ENCODE data around the gene APBB2.

APBB2 gene

GRCh38 chr4:40890764-40891163 is 323.6 kb downstream of the APBB2 start:
- Histone ChIP-seq H3K4me2 (no peak overlapping the region), H3K4me3 (IDR thresholded peaks at IDR 0.05; ENCODE audit: insufficient read depth, low read depth, low read length) (no peak overlapping the region), H3K79me2 (ENCODE audit: insufficient read depth, low read depth) (no peaks in the 10 kb centered on the region), H3K4me1 (ENCODE audit: low read depth, poor library complexity, severe bottlenecking) (no peaks in the 10 kb centered on the region), H4K20me1 (ENCODE audit: insufficient read depth) (no peaks in the 10 kb centered on the region), H3K27me3 (ENCODE audit: insufficient read depth, low read depth) (no peaks in the 10 kb centered on the region), H3K9ac (no peak overlapping the region), H3K27ac (no peak overlapping the region), H3K36me3 (ENCODE audit: insufficient read depth) (no peaks in the 10 kb centered on the region), H2AFZ (ENCODE audit: low read depth) (no peak overlapping the region)
- no peak for TF ChIP-seq CTCF (conservative IDR thresholded peaks at IDR 0.05; ENCODE audit: low read depth, low read length)

- TF ChIP-seq CTCF (conservative IDR thresholded peaks at IDR 0.05; ENCODE audit: low read depth, low read length), result no peak
- H3K4me2 ChIP-seq, result no peak overlapping the region
- no peaks in the 10 kb centered on the region for H3K27me3 ChIP-seq (ENCODE audit: insufficient read depth, low read depth)
- no peak overlapping the region for H3K27ac ChIP-seq
- H3K36me3 ChIP-seq (ENCODE audit: insufficient read depth), result no peaks in the 10 kb centered on the region
- no peaks in the 10 kb centered on the region for H3K4me1 ChIP-seq (ENCODE audit: low read depth, poor library complexity, severe bottlenecking)
- H2AFZ ChIP-seq (ENCODE audit: low read depth), result no peak overlapping the region
- H3K79me2 ChIP-seq (ENCODE audit: insufficient read depth, low read depth), result no peaks in the 10 kb centered on the region
- no peaks in the 10 kb centered on the region for H4K20me1 ChIP-seq (ENCODE audit: insufficient read depth)
- no peak overlapping the region for H3K4me3 ChIP-seq (IDR thresholded peaks at IDR 0.05; ENCODE audit: insufficient read depth, low read depth, low read length)
- H3K9ac ChIP-seq, result no peak overlapping the region
Measured at GRCh38 chr4:40890199-40890598, 324.1 kb downstream of the APBB2 start.

GRCh38 chr4:40888933-40889332 is 325.4 kb downstream of the APBB2 start:
- no peak overlapping the region for H3K9ac ChIP-seq
- H3K79me2 ChIP-seq (ENCODE audit: insufficient read depth, low read depth), result no peaks in the 10 kb centered on the region
- no peak overlapping the region for H3K27ac ChIP-seq
- no peak overlapping the region for H2AFZ ChIP-seq (ENCODE audit: low read depth)
- H3K36me3 ChIP-seq (ENCODE audit: insufficient read depth), result no peaks in the 10 kb centered on the region
- no peak overlapping the region for H3K4me3 ChIP-seq (IDR thresholded peaks at IDR 0.05; ENCODE audit: insufficient read depth, low read depth, low read length)
- H3K4me2 ChIP-seq, result no peak overlapping the region
- no peaks in the 10 kb centered on the region for H3K27me3 ChIP-seq (ENCODE audit: insufficient read depth, low read depth)
- H3K4me1 ChIP-seq (ENCODE audit: low read depth, poor library complexity, severe bottlenecking), result no peaks in the 10 kb centered on the region
- TF ChIP-seq CTCF (conservative IDR thresholded peaks at IDR 0.05; ENCODE audit: low read depth, low read length), result no peak
- H4K20me1 ChIP-seq (ENCODE audit: insufficient read depth), result no peaks in the 10 kb centered on the region

GRCh38 chr4:40887764-40888131 is 326.6 kb downstream of the APBB2 start:
- Histone ChIP-seq H3K27me3 (ENCODE audit: insufficient read depth, low read depth) (no peaks in the 10 kb centered on the region), H3K4me1 (ENCODE audit: low read depth, poor library complexity, severe bottlenecking) (no peaks in the 10 kb centered on the region), H2AFZ (ENCODE audit: low read depth) (no peak overlapping the region), H3K79me2 (ENCODE audit: insufficient read depth, low read depth) (no peaks in the 10 kb centered on the region), H3K27ac (no peak overlapping the region), H4K20me1 (ENCODE audit: insufficient read depth) (no peaks in the 10 kb centered on the region), H3K36me3 (ENCODE audit: insufficient read depth) (no peaks in the 10 kb centered on the region), H3K9ac (no peak overlapping the region), H3K4me3 (IDR thresholded peaks at IDR 0.05; ENCODE audit: insufficient read depth, low read depth, low read length) (no peak overlapping the region), H3K4me2 (no peak overlapping the region)
- TF ChIP-seq CTCF (conservative IDR thresholded peaks at IDR 0.05; ENCODE audit: low read depth, low read length), result no peak

Data from KMS-11 (cell line).